GM12891 (cell line): ENCODE results near the gene CCDC88C.

Experiments
- DNase-seq: peaks from one replicate; pipeline ENCODE4 v3.0.0; 2011; ENCODE audit warnings: low spot score; ENCODE audit not compliant: insufficient read length
- FAIRE-seq: peaks from 2 replicates; lab custom pipeline; 2011; peaks lifted over from hg19 to GRCh38; lab: Jason Lieb, UNC
- PAX5 ChIP-seq: IDR thresholded peaks from 2 replicates; pipeline ENCODE4 v1.6.1; 2011; ENCODE audit warnings: low read length, moderate library complexity, mild to moderate bottlenecking; ENCODE audit not compliant: insufficient read depth, severe bottlenecking
- POLR2A ChIP-seq: IDR thresholded peaks from 2 replicates; pipeline ENCODE4 v1.6.1; 2011; ENCODE audit warnings: low read depth, low read length, control low read depth
- POLR2AphosphoS5 ChIP-seq: IDR thresholded peaks from 2 replicates; pipeline ENCODE4 v1.6.1; 2011; ENCODE audit warnings: low read depth, low read length, control low read depth
- POU2F2 ChIP-seq: IDR thresholded peaks from 2 replicates; pipeline ENCODE4 v1.6.1; 2011; ENCODE audit warnings: low read depth, mild to moderate bottlenecking, control low read depth, low read length, moderate library complexity
- SPI1 ChIP-seq: IDR thresholded peaks from 2 replicates; pipeline ENCODE4 v1.6.1; 2011; ENCODE audit warnings: low read depth, low read length, control low read depth
- TAF1 ChIP-seq: IDR thresholded peaks from 2 replicates; pipeline ENCODE4 v1.6.1; 2011; ENCODE audit warnings: low read depth, low read length, control low read depth

Gene CCDC88C

GRCh38 chr14:91338379-91338778 lies 79.2 kb downstream of the CCDC88C start:
- no peak for DNase-seq
- no peak for TF ChIP-seq POLR2A
- TF ChIP-seq PAX5 = no peak
- no peak for TF ChIP-seq POLR2AphosphoS5
- no peak for TF ChIP-seq TAF1
- TF ChIP-seq SPI1 = no peak
- no peak for TF ChIP-seq POU2F2
- no peak for FAIRE-seq

- FAIRE-seq (no peak), DNase-seq (no peak)
- TF ChIP-seq POU2F2 = no peak
- TF ChIP-seq POLR2AphosphoS5 = 0 out of 2 replicates have a peak, but pooled peaks have one; percentile 25
Observed at GRCh38 chr14:91337699-91338335, 79.8 kb downstream of the CCDC88C start.

- FAIRE-seq (no peak), DNase-seq (no peak)
- TF ChIP-seq TAF1 (no peak), PAX5 (no peak), POU2F2 (no peak), POLR2AphosphoS5 (no peak), POLR2A (no peak), SPI1 (no peak)
Observed at GRCh38 chr14:91336093-91336450, 81.5 kb downstream of the CCDC88C start.

- TF ChIP-seq POLR2AphosphoS5 (no peak), SPI1 (no peak)
- no peak for DNase-seq
- FAIRE-seq = no peak
Observed at GRCh38 chr14:91335191-91336092, 82.2 kb downstream of the CCDC88C start.

GRCh38 chr14:91333650-91334039 lies 84.0 kb downstream of the CCDC88C start:
- DNase-seq (no peak), FAIRE-seq (peak; percentile 88)
- TF ChIP-seq POLR2AphosphoS5 (no peak), TAF1 (no peak), PAX5 (no peak), POLR2A (no peak), SPI1 (no peak), POU2F2 (no peak)

DNA sequence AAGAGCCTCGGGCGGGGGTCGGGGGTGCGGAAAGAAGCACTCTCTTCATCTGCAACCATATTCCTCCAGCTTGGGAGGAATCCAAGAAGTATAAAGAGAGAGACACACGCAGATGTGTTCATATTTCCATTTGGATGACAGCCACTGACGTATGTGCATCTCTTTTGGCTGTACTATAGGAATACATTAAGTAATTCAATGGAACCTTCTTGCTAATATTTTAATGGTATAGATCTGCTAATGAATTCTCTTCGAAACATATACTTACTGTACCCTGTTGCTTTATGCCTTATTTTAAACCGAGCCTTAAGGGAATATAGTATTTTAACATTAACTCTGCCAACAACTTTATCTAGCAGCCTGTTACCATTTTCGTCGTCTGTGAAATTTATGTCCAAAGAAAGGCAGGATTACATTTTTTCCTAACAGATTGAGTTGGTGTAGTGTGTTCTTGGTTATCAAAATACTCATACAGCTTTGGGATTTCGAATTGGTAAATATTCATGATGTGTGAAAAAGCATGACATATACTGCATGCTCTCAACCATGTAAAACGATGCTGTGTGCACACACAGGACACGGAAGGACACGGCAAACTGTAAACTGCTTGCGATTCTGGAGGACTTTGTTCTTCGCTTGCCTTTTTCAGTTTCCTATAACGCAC lies 84.5 kb downstream of the CCDC88C start:
- FAIRE-seq (peak; percentile 23), DNase-seq (no peak)
- TF ChIP-seq POLR2AphosphoS5 (no peak), POU2F2 (no peak), TAF1 (no peak), PAX5 (no peak), SPI1 (no peak)

GRCh38 chr14:91332171-91332985 lies 85.2 kb downstream of the CCDC88C start:
- FAIRE-seq (peak; percentile 66), DNase-seq (no peak)
- no peak for TF ChIP-seq PAX5
- TF ChIP-seq POLR2AphosphoS5 = no peak
- TF ChIP-seq POU2F2 = no peak
- no peak for TF ChIP-seq TAF1
- no peak for TF ChIP-seq SPI1
- no peak for TF ChIP-seq POLR2A

GRCh38 chr14:91331721-91332120 lies 85.9 kb downstream of the CCDC88C start:
- DNase-seq (no peak), FAIRE-seq (no peak)
- TF ChIP-seq TAF1 (no peak), SPI1 (no peak)

DNA sequence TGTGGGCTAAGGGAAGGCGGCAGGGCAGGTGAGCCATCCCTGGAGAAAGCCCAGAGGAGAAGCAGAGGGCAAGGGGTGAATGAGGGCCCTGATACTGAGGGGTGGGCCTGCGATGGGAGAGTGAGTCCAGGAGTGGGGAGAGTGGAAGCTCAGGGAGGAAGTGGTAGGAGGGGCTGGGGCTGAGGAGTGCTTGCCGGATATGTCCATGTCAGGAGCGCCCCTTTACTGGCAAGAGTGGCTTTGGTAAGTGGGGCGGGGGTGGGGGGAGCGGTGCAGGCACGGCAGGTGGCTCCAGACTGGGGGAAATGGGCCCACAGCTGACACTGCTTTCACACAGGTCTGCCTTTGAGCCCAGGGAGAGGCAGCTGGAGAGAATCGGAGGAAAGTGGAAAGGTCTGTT lies 86.8 kb downstream of the CCDC88C start:
- peak; percentile 58 for TF ChIP-seq SPI1
- no peak for TF ChIP-seq PAX5
- FAIRE-seq (no peak), DNase-seq (no peak)
